SHP77 (cell line): ENCODE results near the gene RASA2.
"Not testable (repeated sequence)": the region's sequence is repeated elsewhere in the genome, so short reads cannot be mapped to it uniquely, and the experiment has no call there.

Experiments
- DNase-seq, 2 experiments: peaks; one replicate each; lab custom pipeline; 2025; lab: John Stamatoyannopoulos, UW

Gene RASA2

GRCh38 chr3:141497589-141497988 is 10.8 kb downstream of the RASA2 start:
- not testable (repeated sequence) for DNase-seq

DNA sequence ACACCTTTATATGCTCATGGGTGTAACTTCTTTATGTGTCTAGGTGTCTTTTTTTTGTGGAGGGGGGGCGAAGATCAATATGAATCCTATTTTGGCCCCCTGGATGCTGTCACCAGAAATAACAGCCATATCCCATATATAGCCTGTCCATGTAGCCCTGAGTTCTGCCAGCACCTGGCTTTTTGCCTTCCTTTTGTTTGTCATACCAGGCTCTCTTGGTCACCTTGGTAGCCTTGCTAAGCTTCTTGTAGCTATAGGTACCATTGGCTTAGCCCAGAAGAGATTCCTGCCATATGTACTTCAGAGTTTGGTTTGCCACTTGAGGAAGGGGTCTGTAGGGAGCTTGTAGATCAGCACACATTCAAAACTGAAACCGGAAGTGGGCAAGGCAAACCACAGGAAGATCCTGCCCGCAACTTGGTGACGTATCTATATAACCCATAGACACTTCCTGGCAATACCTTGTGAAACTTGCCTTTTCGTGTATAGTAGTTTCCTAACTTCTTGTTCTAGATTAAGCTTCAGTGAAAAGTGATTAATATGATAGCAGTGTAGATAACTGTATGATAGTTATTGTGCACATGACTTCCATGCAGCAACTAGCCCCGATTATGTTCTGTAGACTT is 11.9 kb downstream of the RASA2 start:
- DNase-seq, result no peak

DNA sequence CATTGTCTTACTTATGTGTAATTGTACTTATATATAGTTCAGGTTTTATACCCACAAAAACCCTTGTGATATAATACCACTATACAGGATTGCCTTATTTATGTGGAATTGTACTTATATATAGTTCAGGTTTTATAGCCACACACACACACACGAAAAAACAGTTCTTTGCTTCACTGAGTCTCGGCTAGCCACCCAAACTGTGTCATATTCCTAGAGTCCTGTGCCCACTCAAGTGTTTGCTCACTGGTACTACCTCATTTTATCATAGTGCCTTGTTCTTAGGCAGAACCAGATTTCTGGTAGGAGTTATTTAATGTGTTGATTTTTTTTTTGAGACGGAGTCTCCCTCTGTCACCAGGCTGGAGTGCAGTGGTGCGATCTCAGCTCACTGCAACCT is 12.5 kb downstream of the RASA2 start:
- no peak for DNase-seq

DNA sequence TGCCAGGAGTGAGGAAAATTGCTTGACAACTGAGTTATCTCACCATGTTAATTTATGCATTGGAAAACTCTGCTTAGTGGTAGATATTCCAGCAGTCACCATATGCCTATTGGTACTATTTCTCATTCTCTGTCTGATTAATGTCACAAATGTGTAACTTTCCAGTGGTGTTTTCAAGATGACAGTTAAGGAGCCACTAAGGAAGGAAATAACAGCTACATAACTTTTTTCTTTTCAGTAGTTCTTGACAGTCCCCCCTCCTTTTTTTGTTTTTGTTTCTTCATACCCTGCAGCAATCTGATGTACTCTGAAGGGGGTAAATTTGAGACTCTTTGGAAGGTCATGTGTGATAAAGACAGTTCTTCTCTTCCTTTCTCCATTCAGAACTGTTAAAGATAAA is 13.1 kb downstream of the RASA2 start:
- no peak for DNase-seq

DNA sequence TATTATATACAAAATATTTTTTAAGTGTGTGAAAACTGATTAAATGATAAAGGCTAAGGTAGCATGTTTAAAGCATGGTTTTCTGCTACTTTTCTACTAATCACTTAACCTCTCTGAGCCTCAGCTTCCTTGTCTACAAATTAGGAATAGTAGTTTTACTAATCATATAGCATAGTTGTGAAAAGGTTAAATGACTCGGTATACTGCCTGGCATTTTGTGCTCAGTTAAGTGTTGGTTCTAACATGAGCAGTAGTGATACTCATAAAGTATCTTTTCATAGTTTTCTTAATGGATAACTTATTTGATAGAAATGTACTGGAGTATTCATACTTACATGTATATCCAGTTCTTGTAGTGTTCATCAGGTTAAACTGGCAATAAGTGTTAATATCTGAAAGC is 13.6 kb downstream of the RASA2 start:
- no peak for DNase-seq

- DNase-seq, result no peak
These were observed 18.3 kb downstream of the RASA2 start for GRCh38 chr3:141505166-141505565.

GRCh38 chr3:141506071-141506470 is 19.2 kb downstream of the RASA2 start:
- DNase-seq, result no peak

DNA sequence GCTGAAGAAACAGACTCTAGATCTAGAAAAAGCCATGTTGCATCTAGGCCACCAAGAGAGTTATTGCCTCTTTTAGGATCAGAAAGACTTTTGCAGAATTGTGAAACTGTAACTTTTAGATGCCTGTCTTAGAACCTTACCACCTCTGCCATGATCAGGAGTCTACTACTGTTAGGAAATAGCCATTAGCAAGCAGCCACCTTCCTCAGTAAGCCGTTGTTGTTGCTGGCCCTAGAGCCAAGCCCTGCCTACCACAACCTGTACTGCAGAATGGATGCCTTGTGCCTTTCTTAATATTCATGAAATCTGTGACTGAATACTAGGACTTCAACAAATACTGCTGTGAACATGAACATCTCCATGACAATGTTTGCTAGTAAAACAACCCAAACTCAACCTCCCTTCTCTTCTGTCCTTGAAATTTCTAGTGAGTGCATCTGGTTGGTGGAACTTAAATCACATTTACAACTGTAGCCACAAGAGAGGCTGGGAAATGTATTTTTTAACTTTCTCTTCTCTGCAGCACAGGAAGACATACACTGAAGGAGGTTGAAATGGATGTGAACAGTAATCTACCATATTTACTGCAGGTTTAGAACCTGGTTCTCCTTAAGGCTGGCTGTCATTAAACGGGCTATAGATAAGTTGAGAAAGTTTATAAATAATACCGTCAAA is 20.7 kb downstream of the RASA2 start:
- no peak for DNase-seq

GRCh38 chr3:141508067-141508436 is 21.2 kb downstream of the RASA2 start:
- no peak for DNase-seq

DNA sequence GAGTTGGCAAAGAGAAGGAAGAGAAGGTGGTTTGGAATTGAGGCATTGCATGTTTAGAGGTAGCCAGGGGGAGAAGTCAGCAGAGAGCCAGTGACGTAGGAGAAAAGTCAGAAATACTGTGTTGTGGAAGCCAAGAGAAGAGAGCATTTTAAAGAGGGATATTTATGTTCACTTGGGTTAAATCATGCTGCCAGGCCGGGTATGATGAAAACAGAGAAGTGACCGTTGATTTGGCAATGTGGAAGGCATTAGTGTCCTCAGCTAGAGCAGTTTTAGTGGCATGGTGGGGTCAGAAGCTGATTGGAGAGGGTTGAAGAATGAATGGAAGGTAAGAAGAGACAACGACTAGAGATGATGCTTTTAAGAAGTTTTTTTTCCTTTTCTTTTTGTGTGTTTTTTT is 24.5 kb downstream of the RASA2 start:
- no peak for DNase-seq

- no peak for DNase-seq
These were observed 27.6 kb downstream of the RASA2 start for GRCh38 chr3:141514382-141514781.

GRCh38 chr3:141519587-141519986 is 32.8 kb downstream of the RASA2 start:
- no peak for DNase-seq

DNA sequence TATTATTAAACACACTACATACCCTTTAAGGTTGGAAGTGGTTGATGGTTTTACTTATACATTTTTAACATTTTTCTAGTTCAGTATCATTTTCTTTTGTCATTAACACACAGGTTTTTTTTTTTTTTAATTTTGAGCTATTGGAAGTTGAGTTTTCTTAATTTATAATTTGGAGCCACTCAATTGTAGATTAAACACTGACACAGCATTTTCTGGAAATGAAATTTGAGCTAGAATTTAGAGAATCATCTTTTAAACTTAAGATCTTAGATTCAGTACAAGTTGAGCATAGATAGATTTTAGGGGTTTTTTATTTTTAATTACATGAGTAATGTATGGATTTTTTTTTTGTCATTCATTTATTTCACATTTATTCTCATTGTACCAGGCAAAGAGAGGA is 35.0 kb downstream of the RASA2 start:
- no peak for DNase-seq

DNA sequence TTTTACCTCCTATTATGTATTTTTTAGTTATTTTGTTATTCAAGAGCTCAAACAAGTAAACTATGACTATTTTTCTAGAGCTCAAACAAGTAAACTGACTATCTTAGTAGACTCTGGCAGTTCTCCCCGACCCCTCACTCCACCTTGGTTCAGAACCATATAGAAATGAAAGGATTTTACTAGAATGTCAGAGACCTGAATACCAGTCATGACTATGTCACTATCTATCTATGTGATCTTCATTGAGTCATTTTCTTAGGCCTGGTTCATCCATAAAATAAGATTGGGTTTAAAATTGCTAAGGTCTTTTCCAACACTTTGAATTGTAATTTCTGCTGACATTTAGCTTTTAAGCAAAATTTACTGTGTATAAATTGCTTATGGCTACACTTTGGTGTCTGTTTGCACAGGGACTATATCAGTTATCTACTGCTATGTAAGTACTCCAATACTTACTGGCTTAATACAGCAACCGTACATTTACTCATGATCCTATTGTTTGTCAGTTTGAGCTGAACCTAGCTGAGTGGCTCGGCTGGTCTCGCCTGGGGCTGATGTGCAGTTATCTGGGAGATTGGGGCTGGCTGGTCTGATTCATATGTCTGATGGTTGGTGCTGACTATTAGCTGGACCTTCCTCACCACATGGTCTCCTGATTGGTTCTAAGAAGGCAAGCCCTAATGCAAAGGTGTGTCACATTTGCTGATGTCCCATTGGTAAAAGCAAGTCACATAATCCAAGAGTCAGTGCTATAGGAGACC is 37.0 kb downstream of the RASA2 start:
- no peak for DNase-seq

DNA sequence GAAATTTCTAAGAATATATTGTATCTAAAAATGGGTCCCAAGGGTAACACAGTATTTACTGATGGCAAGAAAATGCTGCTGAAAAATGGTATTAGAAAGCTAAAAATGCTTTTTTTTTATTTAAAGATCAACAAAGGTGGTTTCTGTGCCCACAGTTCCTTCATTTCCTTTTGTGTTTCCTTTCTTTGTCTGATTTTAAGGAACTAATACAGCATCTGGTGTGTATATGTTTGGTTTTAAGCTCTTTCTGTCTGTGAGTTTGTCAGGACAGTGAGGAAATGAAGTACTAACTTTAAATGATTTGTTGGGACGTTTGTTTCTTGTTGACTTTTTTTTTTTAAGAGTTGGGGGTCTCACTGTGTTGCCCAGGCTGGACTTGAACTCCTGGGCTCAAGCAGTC is 38.2 kb downstream of the RASA2 start:
- DNase-seq, result no peak

- no peak for DNase-seq
These were observed 39.0 kb downstream of the RASA2 start for GRCh38 chr3:141525814-141526213.

- no peak for DNase-seq
These were observed 39.9 kb downstream of the RASA2 start for GRCh38 chr3:141526709-141527108.

- DNase-seq, result no peak
These were observed 42.0 kb downstream of the RASA2 start for GRCh38 chr3:141528800-141529199.

DNA sequence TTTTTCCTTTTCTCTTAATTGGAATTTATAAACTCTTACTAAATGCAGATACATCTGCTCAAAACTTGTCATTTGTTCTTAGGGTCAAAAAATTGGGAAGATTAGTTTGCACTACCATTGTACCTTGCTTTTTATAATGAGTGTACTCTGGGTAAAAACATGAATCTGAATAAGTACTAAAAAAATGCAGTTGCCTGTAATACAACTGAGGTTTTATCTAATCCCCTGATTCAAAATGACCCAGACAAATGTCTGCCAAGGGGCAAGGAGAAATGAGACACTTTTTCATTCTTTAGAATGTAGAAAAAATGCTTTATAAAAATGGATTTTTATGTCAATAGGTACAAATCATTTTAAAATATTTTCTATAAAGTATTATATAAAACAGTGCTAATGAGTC is 42.4 kb downstream of the RASA2 start:
- no peak for DNase-seq

- DNase-seq, result no peak
These were observed 43.0 kb downstream of the RASA2 start for GRCh38 chr3:141529717-141530414.

DNA sequence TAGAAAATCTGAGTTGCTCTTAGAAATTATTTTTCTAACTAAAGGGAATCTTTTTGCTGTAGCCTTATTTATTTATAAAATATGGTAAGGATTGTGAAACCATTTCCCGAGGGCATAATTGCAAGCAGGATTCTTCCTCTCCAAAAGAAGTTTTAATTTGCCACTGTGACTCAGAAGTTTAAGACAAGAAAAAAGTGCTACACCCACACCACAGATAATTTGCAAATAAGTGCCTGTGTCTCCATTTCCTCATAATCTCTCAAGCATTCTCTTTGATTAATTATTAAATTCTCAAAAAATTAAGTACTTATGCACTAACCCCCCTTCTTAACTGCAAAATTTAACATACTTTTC is 43.6 kb downstream of the RASA2 start:
- no peak for DNase-seq

DNA sequence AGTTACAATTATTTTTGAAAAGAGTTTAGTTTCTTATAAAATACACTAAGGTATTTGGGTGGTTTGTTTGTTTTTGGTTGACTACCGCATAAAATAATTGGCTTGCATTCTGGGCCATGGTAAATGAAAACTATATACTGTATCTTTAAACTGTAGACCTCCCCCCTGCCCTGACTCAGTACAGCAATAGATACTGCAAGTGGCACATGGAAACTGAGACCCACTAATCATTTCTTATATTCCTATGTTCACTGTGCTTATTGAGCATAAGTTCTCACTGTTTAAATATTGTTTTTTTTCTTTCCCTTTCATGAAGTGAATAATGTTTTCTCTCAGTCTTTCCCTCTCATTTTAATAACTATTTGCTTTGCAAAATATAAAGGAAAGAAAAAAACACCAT is 45.8 kb downstream of the RASA2 start:
- no peak for DNase-seq

- not testable (repeated sequence) for DNase-seq
These were observed 49.2 kb downstream of the RASA2 start for GRCh38 chr3:141536017-141536416.
